Measurements from ENCODE around the gene SUPT3H.

SUPT3H gene

GRCh38 chr6:44983467-44984365 is 394.0 kb downstream of the SUPT3H start:
- no peak for DNase-seq

- no peak for DNase-seq
Measured at GRCh38 chr6:44980841-44981240, 396.9 kb downstream of the SUPT3H start.

GRCh38 chr6:44976677-44977641 is 400.8 kb downstream of the SUPT3H start:
- DNase-seq, result no peak

- no peak for DNase-seq
Measured at GRCh38 chr6:44974511-44974910, 403.2 kb downstream of the SUPT3H start.

- no peak for DNase-seq
Measured at GRCh38 chr6:44972709-44973108, 405.0 kb downstream of the SUPT3H start.

GRCh38 chr6:44969446-44970185 is 408.1 kb downstream of the SUPT3H start:
- peak; percentile 11 for DNase-seq

GRCh38 chr6:44967481-44967880 is 410.3 kb downstream of the SUPT3H start:
- DNase-seq, result peak; percentile 5

- DNase-seq, result peak; percentile 82
Measured at GRCh38 chr6:44966449-44967092, 411.2 kb downstream of the SUPT3H start.

GRCh38 chr6:44965708-44966107 is 412.0 kb downstream of the SUPT3H start:
- no peak for DNase-seq

GRCh38 chr6:44960898-44961297 is 416.8 kb downstream of the SUPT3H start:
- DNase-seq, result peak; percentile 84

- no peak for DNase-seq
Measured at GRCh38 chr6:44959651-44960050, 418.1 kb downstream of the SUPT3H start.

- DNase-seq, result no peak
Measured at GRCh38 chr6:44957156-44957555, 420.6 kb downstream of the SUPT3H start.

- DNase-seq, result peak; percentile 63
Measured at GRCh38 chr6:44956396-44956795, 421.3 kb downstream of the SUPT3H start.

- no peak for DNase-seq
Measured at GRCh38 chr6:44955145-44955544, 422.6 kb downstream of the SUPT3H start.

- no peak for DNase-seq
Measured at GRCh38 chr6:44954281-44954680, 423.5 kb downstream of the SUPT3H start.

- DNase-seq, result no peak
Measured at GRCh38 chr6:44951253-44951747, 426.4 kb downstream of the SUPT3H start.

- no peak for DNase-seq
Measured at GRCh38 chr6:44949596-44950201, 428.0 kb downstream of the SUPT3H start.

GRCh38 chr6:44943541-44943940 is 434.2 kb downstream of the SUPT3H start:
- no peak for DNase-seq

- DNase-seq, result no peak
Measured at GRCh38 chr6:44942798-44943197, 434.9 kb downstream of the SUPT3H start.

GRCh38 chr6:44942201-44942600 is 435.5 kb downstream of the SUPT3H start:
- no peak for DNase-seq

- no peak for DNase-seq
Measured at GRCh38 chr6:44940367-44940766, 437.4 kb downstream of the SUPT3H start.

All from HCEC 1CT (cell line).